ENCODE data around the gene EPB41L2.
A peak's percentile ranks its signal among the peaks of the same experiment; 100 is the strongest.
"Not testable (repeated sequence)": the region's sequence is repeated elsewhere in the genome, so short reads cannot be mapped to it uniquely, and the experiment has no call there.

The EPB41L2 gene

GRCh38 chr6:130932438-130932837 lies 130.6 kb downstream of the EPB41L2 start:
- no peak overlapping the region for H3K4me3 ChIP-seq
- H3K27ac ChIP-seq = peak overlapping the region in 2 of 21 experiments; percentile 10 to 26

GRCh38 chr6:130931683-130932082 lies 131.4 kb downstream of the EPB41L2 start:
- no peak overlapping the region for H3K27ac ChIP-seq

GRCh38 chr6:130929036-130929678 lies 133.9 kb downstream of the EPB41L2 start:
- Histone ChIP-seq H3K27ac (peak overlapping the region in 1 of 21 experiments; percentile 10), H3K4me3 (no peak overlapping the region)

More at GRCh38 chr6:130931683-130932082, 131.4 kb downstream of the EPB41L2 start:
- no peak overlapping the region for H3K4me3 ChIP-seq

- no peak overlapping the region for H3K4me3 ChIP-seq
- H3K27ac ChIP-seq = peak overlapping the region in 1 of 21 experiments; percentile 10
Observed at GRCh38 chr6:130928158-130928912, 134.7 kb downstream of the EPB41L2 start.

- Histone ChIP-seq H3K27ac (no peak overlapping the region), H3K4me3 (no peak overlapping the region)
Observed at GRCh38 chr6:130927305-130927704, 135.7 kb downstream of the EPB41L2 start.

- Histone ChIP-seq H3K4me3 (no peak overlapping the region), H3K27ac (no peak overlapping the region)
Observed at GRCh38 chr6:130923350-130923749, 139.7 kb downstream of the EPB41L2 start.

GRCh38 chr6:130922922-130923321 lies 140.1 kb downstream of the EPB41L2 start:
- Histone ChIP-seq H3K4me3 (no peak overlapping the region), H3K27ac (no peak overlapping the region)

GRCh38 chr6:130920969-130921368 lies 142.1 kb downstream of the EPB41L2 start:
- H3K27ac ChIP-seq = no peak overlapping the region
- H3K4me3 ChIP-seq = no peak overlapping the region

- H3K4me3 ChIP-seq = no peak overlapping the region
- no peak overlapping the region for H3K27ac ChIP-seq
Observed at GRCh38 chr6:130918171-130918570, 144.9 kb downstream of the EPB41L2 start.

GRCh38 chr6:130915606-130916005 lies 147.4 kb downstream of the EPB41L2 start:
- not testable (repeated sequence) for H3K27ac ChIP-seq, H3K4me3 ChIP-seq

GRCh38 chr6:130913120-130913519 lies 149.9 kb downstream of the EPB41L2 start:
- Histone ChIP-seq H3K27ac (no peak overlapping the region), H3K4me3 (no peak overlapping the region)

GRCh38 chr6:130912434-130912833 lies 150.6 kb downstream of the EPB41L2 start:
- H3K27ac ChIP-seq = no peak overlapping the region
- H3K4me3 ChIP-seq = no peak overlapping the region

GRCh38 chr6:130908958-130909357 lies 154.1 kb downstream of the EPB41L2 start:
- H3K4me3 ChIP-seq = no peak overlapping the region
- no peak overlapping the region for H3K27ac ChIP-seq

GRCh38 chr6:130908188-130908587 lies 154.9 kb downstream of the EPB41L2 start:
- H3K4me3 ChIP-seq = no peak overlapping the region
- no peak overlapping the region for H3K27ac ChIP-seq

- Histone ChIP-seq H3K27ac (no peak overlapping the region), H3K4me3 (no peak overlapping the region)
Observed at GRCh38 chr6:130907687-130908086, 155.4 kb downstream of the EPB41L2 start.

GRCh38 chr6:130906736-130907381 lies 156.2 kb downstream of the EPB41L2 start:
- Histone ChIP-seq H3K4me3 (no peak overlapping the region), H3K27ac (no peak overlapping the region)

- no peak overlapping the region for H3K27ac ChIP-seq
Observed at GRCh38 chr6:130903602-130904001, 159.4 kb downstream of the EPB41L2 start.

GRCh38 chr6:130903007-130903406 lies 160.0 kb downstream of the EPB41L2 start:
- Histone ChIP-seq H3K27ac (no peak overlapping the region), H3K4me3 (no peak overlapping the region)

More at GRCh38 chr6:130903602-130904001, 159.4 kb downstream of the EPB41L2 start:
- no peak overlapping the region for H3K4me3 ChIP-seq

- no peak overlapping the region for H3K27ac ChIP-seq
- H3K4me3 ChIP-seq = no peak overlapping the region
Observed at GRCh38 chr6:130900913-130901312, 162.1 kb downstream of the EPB41L2 start.

- Histone ChIP-seq H3K4me3 (no peak overlapping the region), H3K27ac (no peak overlapping the region)
Observed at GRCh38 chr6:130896249-130896648, 166.8 kb downstream of the EPB41L2 start.

GRCh38 chr6:130895516-130895915 lies 167.5 kb downstream of the EPB41L2 start:
- no peak overlapping the region for H3K27ac ChIP-seq
- no peak overlapping the region for H3K4me3 ChIP-seq
